ENCODE data around the gene NPIPA1.
"Not testable (repeated sequence)": the region's sequence is repeated elsewhere in the genome, so short reads cannot be mapped to it uniquely, and the experiment has no call there.

NPIPA1 gene

GRCh38 chr16:14937143-14937542 is at the start of gene NPIPA1:
TSS of gene NPIPA1 (plus strand) at chr16:14937443. CDS start at chr16:14937443, 0 bp downstream.
- not testable (repeated sequence) for DNase-seq

DNA sequence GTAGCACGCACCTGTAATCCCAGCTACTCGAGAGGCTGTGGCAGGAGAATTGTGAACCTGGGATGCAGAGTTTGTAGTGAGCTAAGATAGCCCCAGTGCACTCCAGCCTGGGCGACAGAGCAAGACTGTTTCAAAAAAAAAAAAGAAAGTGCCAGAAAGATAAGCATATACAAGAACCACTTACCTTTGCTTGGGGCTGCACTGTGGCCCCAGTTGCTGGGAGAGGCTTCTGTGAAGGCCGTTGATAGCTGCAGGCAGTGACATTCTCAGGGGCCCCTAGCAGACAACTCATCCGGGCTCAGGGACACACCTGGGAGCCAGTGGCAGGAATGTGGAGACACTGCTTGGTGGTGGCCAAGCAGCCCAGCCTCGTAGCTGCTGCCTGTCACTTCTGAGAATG is 45.1 kb upstream of the NPIPA1 start:
- DNase-seq, result not testable (repeated sequence)

GRCh38 chr16:14895382-14895781 is 41.9 kb upstream of the NPIPA1 start:
- DNase-seq, result not testable (repeated sequence)

DNA sequence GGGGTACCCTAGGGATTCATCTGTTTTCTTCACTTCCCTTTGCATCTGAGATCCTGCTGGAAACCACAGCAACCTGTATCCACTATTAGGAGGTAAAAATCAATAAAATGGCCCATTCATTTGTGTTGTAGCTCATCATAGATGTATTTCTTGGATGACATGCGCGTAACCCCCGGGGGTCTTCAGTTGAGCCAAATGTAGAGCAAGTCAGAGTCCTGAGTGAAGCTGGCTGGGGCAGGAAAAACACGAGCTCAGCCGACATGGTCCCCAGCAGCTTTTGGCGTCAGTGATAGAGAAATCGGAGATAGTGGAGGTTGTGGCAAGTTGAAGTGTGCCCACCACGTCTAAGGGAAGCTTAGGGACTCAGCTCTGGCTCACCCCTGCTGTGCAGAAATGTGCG is 41.2 kb upstream of the NPIPA1 start:
- DNase-seq, result not testable (repeated sequence)

DNA sequence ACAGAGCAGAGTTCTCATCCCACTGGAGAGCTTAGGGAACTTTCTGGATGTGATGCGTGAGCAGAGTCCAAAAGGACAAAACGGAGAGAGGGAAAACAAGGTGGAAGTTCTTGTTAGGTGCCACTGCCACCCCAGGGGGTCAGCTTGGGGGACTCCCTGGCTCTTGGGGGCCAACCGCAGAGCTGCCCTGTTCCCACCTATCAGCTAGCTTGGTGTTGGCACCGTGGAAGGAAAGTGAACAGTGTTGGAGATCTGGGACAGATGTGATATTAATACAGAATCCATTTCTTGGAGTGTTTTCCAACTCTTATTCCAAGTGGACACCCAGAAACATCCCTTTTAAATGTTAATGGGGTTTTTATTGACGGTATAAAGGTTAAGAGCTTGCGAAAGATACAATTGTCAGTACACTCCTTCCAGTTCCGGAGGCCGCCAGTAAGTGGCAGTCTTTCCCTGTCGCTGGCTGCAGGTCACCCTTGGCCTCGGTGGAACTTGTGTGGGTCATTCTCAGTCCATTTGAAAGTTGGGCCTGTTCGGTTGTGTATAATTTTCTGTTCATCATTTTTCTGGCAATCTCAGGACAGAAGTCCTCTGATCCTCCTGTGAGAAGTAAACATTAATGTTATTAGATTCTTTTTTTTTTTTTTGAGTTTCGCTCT is 40.1 kb upstream of the NPIPA1 start:
- DNase-seq, result not testable (repeated sequence)

GRCh38 chr16:14898162-14898561 is 39.1 kb upstream of the NPIPA1 start:
- not testable (repeated sequence) for DNase-seq

DNA sequence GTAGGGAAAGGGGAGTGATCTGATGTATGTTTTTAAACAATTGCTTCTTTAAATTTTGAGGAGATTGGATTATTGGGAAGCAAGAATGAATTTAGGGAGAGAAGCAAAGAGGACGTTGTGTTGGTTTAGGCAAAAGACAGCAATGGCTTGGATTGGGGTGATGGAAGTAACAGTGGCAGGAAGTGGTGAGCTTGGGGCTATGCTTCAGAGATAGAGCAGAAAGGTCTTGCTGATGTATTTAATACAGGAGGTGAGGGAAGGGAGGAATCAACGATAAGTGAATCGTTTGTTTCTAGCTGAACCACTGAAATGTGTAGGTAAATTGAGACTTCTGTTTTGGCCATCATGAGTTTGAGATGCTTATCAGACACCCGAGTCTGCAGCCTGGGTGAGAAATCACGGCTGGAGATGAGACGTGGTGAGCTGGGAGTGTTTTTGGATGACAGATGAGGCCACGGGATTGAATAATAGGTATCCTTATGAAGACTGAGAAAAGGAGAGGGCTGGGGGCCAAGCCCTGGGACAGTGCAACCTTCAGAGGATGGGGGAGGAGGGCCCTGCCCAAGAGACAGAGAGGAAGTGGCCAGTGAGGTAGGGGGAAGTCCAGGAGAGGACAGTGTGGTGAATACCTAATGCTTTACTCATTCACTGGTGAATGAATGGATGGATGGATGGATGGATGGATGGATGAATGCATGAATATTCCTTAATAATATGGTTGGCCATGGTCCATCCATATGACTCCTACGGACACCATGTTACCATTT is 33.9 kb upstream of the NPIPA1 start:
- not testable (repeated sequence) for DNase-seq

DNA sequence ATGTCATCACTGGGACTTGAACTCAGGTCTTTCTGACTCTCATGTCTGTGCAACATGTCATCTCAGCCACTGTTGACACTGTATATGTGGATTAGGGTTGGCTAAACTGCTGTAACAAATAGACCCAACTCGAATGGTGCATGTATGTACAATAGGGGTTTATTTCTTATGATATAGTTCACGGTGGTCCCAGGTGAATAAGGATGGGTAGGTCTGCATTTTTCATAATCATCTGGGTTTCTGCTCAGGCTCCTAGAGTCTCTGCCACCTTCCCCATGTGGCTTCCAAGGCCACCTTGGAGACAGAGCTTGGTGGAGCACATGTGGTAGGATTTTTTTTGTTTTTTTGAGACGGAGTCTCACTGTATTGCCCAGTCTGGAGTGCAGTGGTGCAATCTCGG is 27.5 kb upstream of the NPIPA1 start:
- DNase-seq, result not testable (repeated sequence)

GRCh38 chr16:14910833-14911629 is 26.2 kb upstream of the NPIPA1 start:
- not testable (repeated sequence) for DNase-seq

DNA sequence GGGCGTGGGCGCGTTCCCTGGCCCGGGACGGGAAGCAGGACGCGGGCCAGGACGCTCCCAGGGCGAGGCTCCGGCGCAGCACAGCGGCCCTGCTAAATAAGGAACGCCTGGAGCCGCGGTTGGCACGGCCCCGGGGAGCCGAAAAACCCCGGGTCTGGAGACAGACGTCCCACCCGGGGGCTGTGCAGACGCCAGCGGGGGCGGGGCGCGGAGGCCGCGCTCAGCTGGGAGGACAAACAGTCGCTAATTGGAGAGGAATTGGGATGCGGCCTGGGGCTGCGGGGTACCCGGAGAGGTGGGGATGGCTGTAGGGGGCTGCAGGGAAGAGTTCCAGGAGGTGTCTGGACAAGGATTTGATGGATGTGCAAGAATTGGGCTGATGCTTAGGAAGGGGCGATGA is 25.3 kb upstream of the NPIPA1 start:
- DNase-seq, result not testable (repeated sequence)

GRCh38 chr16:14912588-14912987 is 24.7 kb upstream of the NPIPA1 start:
- not testable (repeated sequence) for DNase-seq

- not testable (repeated sequence) for DNase-seq
These were observed 18.7 kb upstream of the NPIPA1 start for GRCh38 chr16:14918504-14918903.

DNA sequence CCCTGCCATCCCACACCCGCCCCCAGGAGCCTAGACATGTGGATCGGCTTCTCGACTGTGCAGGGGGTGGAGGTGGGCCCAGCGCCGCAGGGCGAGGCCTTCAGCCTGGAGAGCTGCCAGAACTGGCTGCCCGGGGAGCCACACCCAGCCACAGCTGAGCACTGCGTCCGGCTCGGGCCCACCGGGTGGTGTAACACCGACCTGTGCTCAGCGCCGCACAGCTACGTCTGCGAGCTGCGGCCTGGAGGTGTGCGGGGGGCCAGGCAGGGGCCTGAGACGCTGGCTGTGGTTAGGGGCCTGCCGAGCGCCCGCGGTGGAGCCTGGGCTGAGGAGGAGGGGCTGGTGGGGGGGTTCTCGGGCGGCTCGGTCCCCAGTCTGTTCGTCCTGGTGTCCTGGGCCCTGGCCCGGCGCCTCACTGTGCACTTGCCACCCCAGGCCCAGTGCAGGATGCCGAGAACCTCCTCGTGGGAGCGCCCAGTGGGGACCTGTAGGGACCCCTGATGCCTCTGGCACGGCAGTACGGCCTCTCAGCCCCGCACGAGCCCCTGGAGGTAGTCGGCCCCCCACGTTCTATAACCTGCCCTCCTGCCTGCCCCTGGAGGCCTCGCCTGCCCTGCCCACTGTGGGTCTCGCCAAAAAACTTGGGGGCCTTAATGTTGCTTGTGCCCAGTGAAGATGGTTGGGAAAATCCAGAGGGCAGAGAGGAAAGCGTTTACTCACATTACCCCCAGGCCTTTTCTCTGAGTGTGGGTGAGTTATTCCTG is 17.2 kb upstream of the NPIPA1 start:
- DNase-seq, result not testable (repeated sequence)

- DNase-seq, result not testable (repeated sequence)
These were observed 15.0 kb upstream of the NPIPA1 start for GRCh38 chr16:14922285-14922684.

GRCh38 chr16:14922968-14923367 is 14.3 kb upstream of the NPIPA1 start:
- not testable (repeated sequence) for DNase-seq

DNA sequence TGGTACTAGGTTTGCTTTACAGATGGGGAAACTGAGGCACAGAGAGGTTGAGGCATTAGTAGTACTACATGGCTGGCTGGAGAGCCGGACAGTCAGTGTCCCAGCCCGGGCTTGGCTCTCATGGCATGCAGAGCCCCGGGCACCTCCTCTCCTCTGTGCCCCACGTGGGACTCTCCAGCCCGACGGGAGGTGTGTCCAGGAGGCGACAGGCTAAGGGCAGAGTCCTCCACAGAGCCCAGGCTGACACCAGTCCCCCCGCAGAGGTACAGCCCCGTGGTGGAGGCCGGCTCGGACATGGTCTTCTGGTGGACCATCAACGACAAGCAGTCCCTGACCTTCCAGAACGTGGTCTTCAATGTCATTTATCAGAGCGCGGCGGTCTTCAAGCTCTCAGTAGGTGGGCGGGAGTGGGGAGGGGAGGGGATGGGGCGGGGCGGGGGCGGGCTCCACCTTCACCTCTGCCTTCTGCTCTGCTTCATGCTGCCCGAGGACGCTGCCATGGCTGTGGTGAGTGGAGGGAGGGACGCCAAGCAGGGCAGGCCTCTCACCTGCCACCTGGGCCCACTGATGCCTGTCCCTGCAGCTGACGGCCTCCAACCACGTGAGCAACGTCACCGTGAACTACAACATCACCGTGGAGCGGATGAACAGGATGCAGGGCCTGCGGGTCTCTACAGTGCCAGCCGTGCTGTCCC is 13.7 kb upstream of the NPIPA1 start:
- DNase-seq, result not testable (repeated sequence)

DNA sequence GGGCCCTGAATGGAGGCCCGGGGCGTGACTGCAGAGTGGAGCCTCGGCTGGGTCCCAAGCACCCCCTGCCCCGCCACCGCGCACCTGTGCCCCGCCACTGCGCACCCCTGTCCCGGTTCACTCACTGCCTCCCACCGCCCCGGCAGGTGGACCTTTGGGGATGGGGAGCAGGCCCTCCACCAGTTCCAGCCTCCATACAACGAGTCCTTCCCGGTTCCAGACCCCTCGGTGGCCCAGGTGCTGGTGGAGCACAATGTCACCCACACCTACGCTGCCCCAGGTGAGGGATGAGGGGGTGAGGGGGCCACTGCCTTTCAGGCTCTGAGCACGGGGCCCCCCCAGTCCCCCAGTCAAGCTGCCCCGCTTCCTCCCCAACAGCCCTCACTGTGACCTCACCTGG is 12.9 kb upstream of the NPIPA1 start:
- DNase-seq, result not testable (repeated sequence)

DNA sequence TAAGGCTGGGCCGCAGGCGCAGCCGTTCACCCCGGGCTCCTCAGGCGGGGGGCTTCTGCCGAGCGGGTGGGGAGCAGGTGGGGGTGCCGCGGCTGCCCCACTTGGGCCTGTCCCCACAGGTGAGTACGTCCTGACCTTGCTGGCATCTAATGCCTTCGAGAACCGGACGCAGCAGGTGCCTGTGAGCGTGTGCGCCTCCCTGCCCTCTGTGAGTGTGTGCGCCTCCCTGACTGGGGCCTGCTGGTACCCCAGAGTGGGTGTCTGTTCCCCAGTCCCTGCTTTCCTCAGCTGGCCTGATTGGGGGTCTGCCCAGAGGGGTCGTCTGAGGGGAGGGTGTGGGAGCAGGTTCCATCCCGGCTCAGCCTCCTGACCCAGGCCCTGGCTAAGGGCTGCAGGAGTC is 12.3 kb upstream of the NPIPA1 start:
- not testable (repeated sequence) for DNase-seq

- not testable (repeated sequence) for DNase-seq
These were observed 9.1 kb upstream of the NPIPA1 start for GRCh38 chr16:14928064-14928714.

DNA sequence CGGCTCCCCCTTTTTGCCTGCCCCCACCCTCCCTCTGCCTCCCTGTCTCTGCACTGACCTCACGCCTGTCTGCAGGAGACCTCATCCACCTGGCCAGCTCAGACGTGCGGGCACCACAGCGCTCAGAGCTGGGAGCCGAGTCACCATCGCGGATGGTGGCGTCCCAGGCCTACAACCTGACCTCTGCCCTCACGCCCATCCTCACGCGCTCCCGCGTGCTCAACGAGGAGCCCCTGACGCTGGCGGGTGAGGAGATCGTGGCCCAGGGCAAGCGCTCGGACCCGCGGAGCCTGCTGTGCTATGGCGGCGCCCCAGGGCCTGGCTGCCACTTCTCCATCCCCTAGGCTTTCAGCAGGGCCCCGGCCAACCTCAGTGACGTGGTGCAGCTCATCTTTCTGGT is 8.1 kb upstream of the NPIPA1 start:
- not testable (repeated sequence) for DNase-seq

DNA sequence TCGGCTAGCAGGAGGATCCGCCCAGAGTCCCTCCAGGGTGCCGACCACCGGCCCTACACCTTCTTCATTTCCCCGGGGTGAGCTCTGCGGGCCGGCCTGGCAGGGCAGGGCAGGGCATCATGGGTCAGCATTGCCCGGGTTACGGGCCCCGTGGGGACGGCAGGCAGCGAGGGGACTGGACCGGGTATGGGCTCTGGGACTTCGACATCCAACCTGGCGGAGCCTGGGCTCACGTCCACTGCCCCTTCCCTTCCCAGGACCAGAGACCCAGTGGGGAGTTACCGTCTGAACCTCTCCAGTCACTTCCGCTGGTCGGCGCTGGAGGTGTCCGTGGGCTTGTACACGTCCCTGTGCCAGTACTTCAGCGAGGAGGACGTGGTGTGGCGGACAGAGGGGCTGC is 7.0 kb upstream of the NPIPA1 start:
- DNase-seq, result not testable (repeated sequence)

Measured in SHP77 treated with DMSO at 0.1 percent for 48 hours (cell line).